HepG2 (cell line): ENCODE data around the gene PSMB11. TPM values are rescaled to one million over a fixed set of nuclear protein-coding genes. Genes with fewer than 3 reads are reported as not detected.
A peak's percentile ranks its signal among the peaks of the same experiment; 100 is the strongest.

Source experiments
- AHR ChIP-seq: IDR thresholded peaks from 2 replicates; pipeline ENCODE4 v1.6.1; 2018; ENCODE audit warnings: missing genetic modification reagents, missing compliant biosample characterization
- AKAP8 ChIP-seq: sonication (generic); formaldehyde crosslinking; IDR thresholded peaks from 2 replicates; pipeline ENCODE4 v1.5.1; 2020; ENCODE audit warnings: mild to moderate bottlenecking, missing genetic modification reagents
- CCDC6 ChIP-seq: sonication (generic); formaldehyde crosslinking; IDR thresholded peaks from 2 replicates; pipeline ENCODE4 v1.8.1; 2022; ENCODE audit warnings: mild to moderate bottlenecking, missing genetic modification reagents, moderate library complexity
- DDIT3 ChIP-seq: sonication (generic); formaldehyde crosslinking; IDR thresholded peaks from 2 replicates; pipeline ENCODE4 v1.4.0; 2020; ENCODE audit warnings: mild to moderate bottlenecking, missing genetic modification reagents
- FOXC1 ChIP-seq: sonication (generic); formaldehyde crosslinking; IDR thresholded peaks from 2 replicates; pipeline ENCODE4 v1.8.0; 2022; ENCODE audit warnings: mild to moderate bottlenecking, missing genetic modification reagents, borderline replicate concordance
- GZF1 ChIP-seq: sonication (generic); formaldehyde crosslinking; IDR thresholded peaks from 2 replicates; pipeline ENCODE4 v1.5.1; 2020; ENCODE audit warnings: mild to moderate bottlenecking, missing genetic modification reagents
- HES4 ChIP-seq: sonication (generic); formaldehyde crosslinking; IDR thresholded peaks from 2 replicates; pipeline ENCODE4 v1.9.0; 2021; ENCODE audit warnings: mild to moderate bottlenecking, missing genetic modification reagents, borderline replicate concordance
- ISL2 ChIP-seq: sonication (generic); formaldehyde crosslinking; IDR thresholded peaks from 2 replicates; pipeline ENCODE4 v1.5.0; 2020; ENCODE audit warnings: missing genetic modification reagents
- KDM6A ChIP-seq: IDR thresholded peaks from 2 replicates; pipeline ENCODE4 v1.6.1; 2016; ENCODE audit warnings: low read depth
- MEF2D ChIP-seq: sonication (generic); formaldehyde crosslinking; IDR thresholded peaks from 2 replicates; pipeline ENCODE4 v1.5.1; 2020; ENCODE audit warnings: mild to moderate bottlenecking, missing genetic modification reagents
- NR2F2 ChIP-seq: IDR thresholded peaks from 2 replicates; pipeline ENCODE4 v1.6.1; 2012; ENCODE audit warnings: low read depth, inconsistent platforms, borderline replicate concordance
- POLR2G ChIP-seq: fragments of 200-400 bp; formaldehyde crosslinking; IDR thresholded peaks from 2 replicates; pipeline ENCODE4 v1.6.1; 2018; ENCODE audit warnings: mild to moderate bottlenecking, low read depth, low read length, moderate library complexity
- RBM39 ChIP-seq: fragments of 200-400 bp; formaldehyde crosslinking; IDR thresholded peaks from one replicate; pipeline ENCODE4 v1.6.1; 2018; ENCODE audit warnings: antibody characterized with exemption, mild to moderate bottlenecking, low read depth, low read length; ENCODE audit not compliant: poor library complexity, severe bottlenecking
- RFXAP ChIP-seq: sonication (generic); formaldehyde crosslinking; IDR thresholded peaks from 2 replicates; pipeline ENCODE4 v1.4.0; 2020; ENCODE audit warnings: missing genetic modification reagents, borderline replicate concordance
- SIN3A ChIP-seq: IDR thresholded peaks from 2 replicates; pipeline ENCODE4 v1.6.1; 2011; ENCODE audit warnings: low read depth, mild to moderate bottlenecking, control low read depth, low read length, borderline replicate concordance
- ZBTB43 ChIP-seq: sonication (generic); formaldehyde crosslinking; conservative IDR thresholded peaks from 2 replicates; pipeline ENCODE4 v1.4.0; 2020; ENCODE audit warnings: missing genetic modification reagents
- ZFP62 ChIP-seq: sonication (generic); formaldehyde crosslinking; IDR thresholded peaks from 2 replicates; pipeline ENCODE4 v1.4.0; 2020; ENCODE audit warnings: missing genetic modification reagents
- ZFX ChIP-seq: sonication (generic); formaldehyde crosslinking; IDR thresholded peaks from 2 replicates; pipeline ENCODE4 v1.4.0; 2020; ENCODE audit warnings: mild to moderate bottlenecking, low read depth, missing genetic modification reagents, moderate library complexity
- ZNF260 ChIP-seq: sonication (generic); formaldehyde crosslinking; IDR thresholded peaks from 2 replicates; pipeline ENCODE4 v1.4.0; 2020; ENCODE audit warnings: missing genetic modification reagents, low read depth, mild to moderate bottlenecking, borderline replicate concordance
- ZNF296 ChIP-seq: sonication (generic); formaldehyde crosslinking; conservative IDR thresholded peaks from 2 replicates; pipeline ENCODE4 v1.5.0; 2020; ENCODE audit warnings: mild to moderate bottlenecking, missing genetic modification reagents
- ZNF430 ChIP-seq: sonication (generic); formaldehyde crosslinking; IDR thresholded peaks from 2 replicates; pipeline ENCODE4 v1.9.0; 2021; ENCODE audit warnings: mild to moderate bottlenecking, missing genetic modification reagents
- ZNF670 ChIP-seq: sonication (generic); formaldehyde crosslinking; IDR thresholded peaks from 2 replicates; pipeline ENCODE4 v1.8.0; 2022; ENCODE audit warnings: mild to moderate bottlenecking, missing genetic modification reagents, borderline replicate concordance
- ZNF800 ChIP-seq: sonication (generic); formaldehyde crosslinking; IDR thresholded peaks from 2 replicates; pipeline ENCODE4 v1.4.0; 2020; ENCODE audit warnings: missing genetic modification reagents
- ZSCAN22 ChIP-seq: sonication (generic); formaldehyde crosslinking; IDR thresholded peaks from 2 replicates; pipeline ENCODE4 v1.4.0; 2020; ENCODE audit warnings: mild to moderate bottlenecking, missing genetic modification reagents
- polyA plus RNA-seq, 8 experiments: library from polyadenylated mRNA; depleted of rRNA in 3 of 8; stranded (reverse) in 7 of 8; unstranded in 1 of 8; fragments of >200 nt; fragmentation: Illumina TruSeq in 4 of 8; extraction: Trizol in 4 of 8; gene quantifications; 2 replicates each; pipeline versions ENCODE4 v1.2.1 to v1.2.3, GENCODE V29; 2011 to 2016; ENCODE audit warnings: low read depth in 4 of 8, missing spikeins in 1 of 8, mixed read lengths in 1 of 8; ENCODE audit not compliant: insufficient read depth in 1 of 8
- total RNA-seq, 5 experiments: library from RNA; depleted of rRNA; stranded (reverse); fragments of >200 nt; fragmentation: Illumina TruSeq; extraction: Trizol; gene quantifications; 2 replicates each; pipeline ENCODE4 v1.2.3, GENCODE V29; 2016; ENCODE audit warnings: low read depth in 1 of 5
- TF ChIP-seq, protein P1 (sequence below): sonication (generic); formaldehyde crosslinking; IDR thresholded peaks from 2 replicates; pipeline ENCODE4 v1.5.0; 2020; ENCODE audit warnings: missing genetic modification reagents

PSMB11 gene
- total and polyA plus RNA-seq, 2 of the 13 experiments (the other 11 are each of a cell fraction or from before 2014, with no cell fraction given): not detected

DNA sequence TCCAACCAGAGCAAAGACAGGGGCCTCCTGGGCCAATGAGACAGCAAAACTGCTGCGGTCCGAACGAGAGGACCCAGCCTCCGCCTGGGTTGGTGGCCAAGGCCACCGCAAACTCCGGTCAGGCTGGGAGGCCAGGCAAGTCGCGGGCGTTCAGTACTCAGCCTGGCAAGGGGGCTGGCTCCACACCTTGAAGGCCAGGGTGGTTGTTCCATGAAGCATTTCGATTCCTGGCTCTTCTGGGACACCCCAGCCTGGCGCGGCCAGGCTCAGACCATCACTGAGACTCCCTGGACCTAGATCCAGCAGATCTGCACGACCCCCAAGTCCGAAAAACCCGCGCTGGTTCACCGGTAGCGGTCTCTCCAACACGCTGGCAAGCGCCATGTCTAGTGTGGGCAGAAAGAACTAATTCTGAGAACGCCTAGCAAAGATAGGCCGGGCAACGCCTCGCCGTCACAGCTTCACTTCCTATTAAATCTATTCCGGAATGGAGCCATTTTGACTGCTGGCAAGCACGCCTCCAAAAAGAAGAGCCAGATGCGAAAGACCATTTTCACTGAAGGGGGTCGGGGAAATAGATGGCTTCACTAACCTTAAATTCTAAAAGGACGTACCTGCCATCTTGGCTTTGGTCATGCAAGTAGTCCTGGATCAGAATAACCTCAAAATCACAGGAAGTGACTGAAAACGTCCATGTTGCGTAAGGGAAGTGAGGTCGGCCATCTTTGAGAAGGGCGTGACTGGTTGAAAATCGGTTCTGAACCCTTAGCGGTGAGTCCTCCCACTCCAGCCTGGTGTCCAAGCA, 7.3 kb upstream of the PSMB11 start, which contains the start of gene PSMB5 (continued):
- TF ChIP-seq ZNF430: peak; percentile 100
- peak; percentile 92 for TF ChIP-seq GZF1 (CRISPR knock-in tag)
- peak; percentile 96 for TF ChIP-seq MEF2D (CRISPR knock-in tag)
- TF ChIP-seq RBM39: peak; percentile 85
- TF ChIP-seq ZFP62 (CRISPR knock-in tag): no peak
- no peak for TF ChIP-seq ZSCAN22 (CRISPR knock-in tag)
- peak; percentile 79 for TF ChIP-seq ZNF800 (CRISPR knock-in tag)
- peak; percentile 84 for TF ChIP-seq ISL2
- 0 out of 2 replicates have a peak, but pooled peaks have one; percentile 57 for TF ChIP-seq DDIT3 (CRISPR knock-in tag)
- peak; percentile 100 for TF ChIP-seq POLR2G
- no peak for TF ChIP-seq ZNF670 (CRISPR knock-in tag)
- peak; percentile 96 for TF ChIP-seq ZNF296
- no peak; the same call in none of the 2 replicates for TF ChIP-seq HES4 (CRISPR knock-in tag)
- no peak for TF ChIP-seq ZNF260
- TF ChIP-seq AKAP8: 0 out of 2 replicates have a peak, but pooled peaks have one; percentile 40
- TF ChIP-seq, protein P1, sequence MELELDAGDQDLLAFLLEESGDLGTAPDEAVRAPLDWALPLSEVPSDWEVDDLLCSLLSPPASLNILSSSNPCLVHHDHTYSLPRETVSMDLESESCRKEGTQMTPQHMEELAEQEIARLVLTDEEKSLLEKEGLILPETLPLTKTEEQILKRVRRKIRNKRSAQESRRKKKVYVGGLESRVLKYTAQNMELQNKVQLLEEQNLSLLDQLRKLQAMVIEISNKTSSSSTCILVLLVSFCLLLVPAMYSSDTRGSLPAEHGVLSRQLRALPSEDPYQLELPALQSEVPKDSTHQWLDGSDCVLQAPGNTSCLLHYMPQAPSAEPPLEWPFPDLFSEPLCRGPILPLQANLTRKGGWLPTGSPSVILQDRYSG (CRISPR knock-in tag): 0 out of 2 replicates have a peak, but pooled peaks have one; percentile 80
- TF ChIP-seq CCDC6 (CRISPR knock-in tag): peak; percentile 64; the same call in 1 of the 2 replicates
- peak; percentile 88 for TF ChIP-seq AHR (CRISPR knock-in tag)
- TF ChIP-seq ZBTB43 (CRISPR knock-in tag): peak; percentile 59; the same call in 1 of the 2 replicates
- TF ChIP-seq FOXC1 (CRISPR knock-in tag): peak; percentile 90; the same call in 1 of the 2 replicates
- TF ChIP-seq SIN3A: peak; percentile 29; the same call in 1 of the 2 replicates
- TF ChIP-seq KDM6A: peak; percentile 38; the same call in 1 of the 2 replicates
- TF ChIP-seq NR2F2: peak; percentile 48; the same call in 1 of the 2 replicates
- TF ChIP-seq RFXAP: peak; percentile 90
- peak; percentile 100 for TF ChIP-seq ZFX (CRISPR knock-in tag)
